Measurements from ENCODE around the gene KIAA1755. TPM values are rescaled to one million over a fixed set of nuclear protein-coding genes. Genes with fewer than 3 reads are reported as not detected.

The KIAA1755 gene
- total and polyA plus RNA-seq, 2 experiments from 2014 or later = 4.0 to 5.1 TPM

GRCh38 chr20:38241201-38241600 lies 19.3 kb downstream of the KIAA1755 start:
- no peaks in the 10 kb centered on the region for H3K9me2 ChIP-seq (ENCODE audit: insufficient read depth)
- no peaks in the 10 kb centered on the region for H3K27me3 ChIP-seq (replicated peaks; ENCODE audit: insufficient read depth)
- H3K4me1 ChIP-seq (ENCODE audit: insufficient read depth) = no peaks in the 10 kb centered on the region
- no peak overlapping the region for H3K27ac ChIP-seq
- H3K9ac ChIP-seq = no peak overlapping the region
- no peak overlapping the region for H2AFZ ChIP-seq
- peaks cover 12% of the 10 kb centered on the region for H3K36me3 ChIP-seq (ENCODE audit: low read depth)
- in situ Hi-C loops (cut with MboI) = no loop called here
- no peak overlapping the region for H3K4me3 ChIP-seq
- WGBS, 2 experiments (ENCODE audit: low coverage in 1 of 2, low lambda C conversion rate in 2 of 2, missing lambda C conversion rate in 2 of 2) = 85 to 90% methylated on average over 3 of the region's 3 CpGs
- no peak for DNase-seq
- no peaks in the 10 kb centered on the region for H3F3A ChIP-seq (ENCODE audit: insufficient read depth)
- no peak overlapping the region for H3K4me2 ChIP-seq (ENCODE audit: unreplicated experiment)
- peaks cover 7% of the 10 kb centered on the region for H3K9me3 ChIP-seq (ENCODE audit: low read depth)
- TF ChIP-seq EZH2 (IDR thresholded peaks at IDR 0.05; ENCODE audit: insufficient read depth, poor library complexity, severe bottlenecking) (no peak), EZH2phosphoT487 (IDR thresholded peaks at IDR 0.05; ENCODE audit: insufficient read depth, low read depth) (no peak)
- H3K79me2 ChIP-seq (ENCODE audit: insufficient read depth) = no peaks in the 10 kb centered on the region
- no peaks in the 10 kb centered on the region for H4K20me1 ChIP-seq (ENCODE audit: insufficient read depth)

- no peaks in the 10 kb centered on the region for H3K79me2 ChIP-seq (ENCODE audit: insufficient read depth)
- no peak overlapping the region for H3K27ac ChIP-seq
- no peak overlapping the region for H2AFZ ChIP-seq
- WGBS, 2 experiments (ENCODE audit: low coverage in 1 of 2, low lambda C conversion rate in 2 of 2, missing lambda C conversion rate in 2 of 2) = 63 to 73% methylated on average over 3 of the region's 3 CpGs
- no peaks in the 10 kb centered on the region for H3K27me3 ChIP-seq (replicated peaks; ENCODE audit: insufficient read depth)
- no peak overlapping the region for H3K9ac ChIP-seq
- no peaks in the 10 kb centered on the region for H3F3A ChIP-seq (ENCODE audit: insufficient read depth)
- in situ Hi-C loops (cut with MboI) = loop anchor here (10.0 kb wide), 1 partner anchor 165 kb away; no protein-coding TSS in a partner anchor
- no peaks in the 10 kb centered on the region for H3K4me1 ChIP-seq (ENCODE audit: insufficient read depth)
- no peak for TF ChIP-seq EZH2phosphoT487 (IDR thresholded peaks at IDR 0.05; ENCODE audit: insufficient read depth, low read depth)
- no peak for TF ChIP-seq EZH2 (IDR thresholded peaks at IDR 0.05; ENCODE audit: insufficient read depth, poor library complexity, severe bottlenecking)
- no peaks in the 10 kb centered on the region for H4K20me1 ChIP-seq (ENCODE audit: insufficient read depth)
- H3K4me2 ChIP-seq (ENCODE audit: unreplicated experiment) = no peak overlapping the region
- no peaks in the 10 kb centered on the region for H3K9me2 ChIP-seq (ENCODE audit: insufficient read depth)
- H3K9me3 ChIP-seq (ENCODE audit: low read depth) = peaks cover 7% of the 10 kb centered on the region
- H3K36me3 ChIP-seq (ENCODE audit: low read depth) = peaks cover 12% of the 10 kb centered on the region
- no peak overlapping the region for H3K4me3 ChIP-seq
- DNase-seq = no peak
Observed at GRCh38 chr20:38239441-38239840, 21.1 kb downstream of the KIAA1755 start.

GRCh38 chr20:38238829-38239228 lies 21.7 kb downstream of the KIAA1755 start:
- H3K9ac ChIP-seq = no peak overlapping the region
- H3K27ac ChIP-seq = no peak overlapping the region
- no peak for DNase-seq
- no peaks in the 10 kb centered on the region for H3K79me2 ChIP-seq (ENCODE audit: insufficient read depth)
- no peak overlapping the region for H3K4me2 ChIP-seq (ENCODE audit: unreplicated experiment)
- H3F3A ChIP-seq (ENCODE audit: insufficient read depth) = no peaks in the 10 kb centered on the region
- no peaks in the 10 kb centered on the region for H3K9me2 ChIP-seq (ENCODE audit: insufficient read depth)
- H3K27me3 ChIP-seq (replicated peaks; ENCODE audit: insufficient read depth) = no peaks in the 10 kb centered on the region
- H2AFZ ChIP-seq = no peak overlapping the region
- H3K36me3 ChIP-seq (ENCODE audit: low read depth) = peaks cover 12% of the 10 kb centered on the region
- no peak for TF ChIP-seq EZH2 (IDR thresholded peaks at IDR 0.05; ENCODE audit: insufficient read depth, poor library complexity, severe bottlenecking)
- no peak for TF ChIP-seq EZH2phosphoT487 (IDR thresholded peaks at IDR 0.05; ENCODE audit: insufficient read depth, low read depth)
- H4K20me1 ChIP-seq (ENCODE audit: insufficient read depth) = no peaks in the 10 kb centered on the region
- 61 to 68% methylated on average over 3 of the region's 3 CpGs for WGBS, 2 experiments (ENCODE audit: low coverage in 1 of 2, low lambda C conversion rate in 2 of 2, missing lambda C conversion rate in 2 of 2)
- H3K4me1 ChIP-seq (ENCODE audit: insufficient read depth) = no peaks in the 10 kb centered on the region
- in situ Hi-C loops (cut with MboI) = loop anchor here (10.0 kb wide), 1 partner anchor 166 kb away; no protein-coding TSS in a partner anchor
- peaks cover 7% of the 10 kb centered on the region for H3K9me3 ChIP-seq (ENCODE audit: low read depth)
- no peak overlapping the region for H3K4me3 ChIP-seq

GRCh38 chr20:38237381-38237780 lies 23.2 kb downstream of the KIAA1755 start:
- Histone ChIP-seq H3K4me2 (ENCODE audit: unreplicated experiment) (no peak overlapping the region), H3K36me3 (ENCODE audit: low read depth) (peaks cover 4% of the 10 kb centered on the region; the same call in 1 of the 2 replicates), H3K4me3 (no peak overlapping the region), H3K4me1 (ENCODE audit: insufficient read depth) (no peaks in the 10 kb centered on the region), H3K9ac (no peak overlapping the region), H2AFZ (no peak overlapping the region), H3K9me3 (ENCODE audit: low read depth) (peaks cover 3% of the 10 kb centered on the region), H3K79me2 (ENCODE audit: insufficient read depth) (no peaks in the 10 kb centered on the region), H3K9me2 (ENCODE audit: insufficient read depth) (no peaks in the 10 kb centered on the region), H3K27me3 (replicated peaks; ENCODE audit: insufficient read depth) (no peaks in the 10 kb centered on the region), H3K27ac (no peak overlapping the region), H4K20me1 (ENCODE audit: insufficient read depth) (no peaks in the 10 kb centered on the region), H3F3A (ENCODE audit: insufficient read depth) (no peaks in the 10 kb centered on the region)
- TF ChIP-seq EZH2 (IDR thresholded peaks at IDR 0.05; ENCODE audit: insufficient read depth, poor library complexity, severe bottlenecking) (no peak), EZH2phosphoT487 (IDR thresholded peaks at IDR 0.05; ENCODE audit: insufficient read depth, low read depth) (no peak)
- WGBS, 2 experiments (ENCODE audit: low coverage in 1 of 2, low lambda C conversion rate in 2 of 2, missing lambda C conversion rate in 2 of 2) = 85 to 88% methylated on average over 3 of the region's 3 CpGs
- in situ Hi-C loops (cut with MboI) = loop anchor here (10.0 kb wide), 1 partner anchor 167 kb away; no protein-coding TSS in a partner anchor
- DNase-seq = no peak
